Ishikawa (cell line): ENCODE results near the gene NOD1.

Source experiments
- CEBPB ChIP-seq: IDR thresholded peaks from 2 replicates; pipeline ENCODE4 v1.6.1; 2012
- CREB1 ChIP-seq: IDR thresholded peaks from 2 replicates; pipeline ENCODE4 v1.6.1; 2012; ENCODE audit warnings: low read depth
- EP300 ChIP-seq: IDR thresholded peaks from 2 replicates; pipeline ENCODE4 v1.6.1; 2012; ENCODE audit warnings: borderline replicate concordance
- TEAD4 ChIP-seq: IDR thresholded peaks from 2 replicates; pipeline ENCODE4 v1.6.1; 2012
- TF ChIP-seq, protein P1 (sequence below): IDR thresholded peaks from 2 replicates; pipeline ENCODE4 v1.6.1; 2012
- TF ChIP-seq, protein P2 (sequence below): IDR thresholded peaks from 2 replicates; pipeline ENCODE4 v1.6.1; 2012; ENCODE audit warnings: low read depth, mild to moderate bottlenecking

DNA sequence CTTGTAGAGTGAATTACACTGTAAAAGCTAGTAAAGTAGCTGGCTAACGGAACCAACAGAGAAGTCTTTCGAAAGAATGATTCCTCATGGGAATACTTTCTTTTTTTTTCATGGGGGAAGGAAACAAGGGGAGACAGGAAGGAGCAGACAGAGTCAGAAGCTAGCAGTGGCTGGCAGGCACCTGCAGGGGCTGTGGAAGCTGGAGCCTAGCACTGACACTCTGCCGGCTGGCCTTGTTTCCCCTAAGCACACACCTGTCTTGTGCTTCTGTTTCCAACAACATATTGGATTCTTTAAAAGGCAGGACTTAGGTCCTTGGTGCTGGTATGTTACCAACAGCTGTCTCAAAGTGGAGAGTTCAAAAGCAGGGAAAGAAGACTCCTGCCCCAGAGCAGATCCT is 24.7 kb downstream of the NOD1 start:
- TF ChIP-seq EP300 (no peak), CEBPB (no peak), CREB1 (no peak), TEAD4 (no peak)
- TF ChIP-seq, protein P1, sequence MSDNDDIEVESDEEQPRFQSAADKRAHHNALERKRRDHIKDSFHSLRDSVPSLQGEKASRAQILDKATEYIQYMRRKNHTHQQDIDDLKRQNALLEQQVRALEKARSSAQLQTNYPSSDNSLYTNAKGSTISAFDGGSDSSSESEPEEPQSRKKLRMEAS: no peak
- TF ChIP-seq, protein P2, sequence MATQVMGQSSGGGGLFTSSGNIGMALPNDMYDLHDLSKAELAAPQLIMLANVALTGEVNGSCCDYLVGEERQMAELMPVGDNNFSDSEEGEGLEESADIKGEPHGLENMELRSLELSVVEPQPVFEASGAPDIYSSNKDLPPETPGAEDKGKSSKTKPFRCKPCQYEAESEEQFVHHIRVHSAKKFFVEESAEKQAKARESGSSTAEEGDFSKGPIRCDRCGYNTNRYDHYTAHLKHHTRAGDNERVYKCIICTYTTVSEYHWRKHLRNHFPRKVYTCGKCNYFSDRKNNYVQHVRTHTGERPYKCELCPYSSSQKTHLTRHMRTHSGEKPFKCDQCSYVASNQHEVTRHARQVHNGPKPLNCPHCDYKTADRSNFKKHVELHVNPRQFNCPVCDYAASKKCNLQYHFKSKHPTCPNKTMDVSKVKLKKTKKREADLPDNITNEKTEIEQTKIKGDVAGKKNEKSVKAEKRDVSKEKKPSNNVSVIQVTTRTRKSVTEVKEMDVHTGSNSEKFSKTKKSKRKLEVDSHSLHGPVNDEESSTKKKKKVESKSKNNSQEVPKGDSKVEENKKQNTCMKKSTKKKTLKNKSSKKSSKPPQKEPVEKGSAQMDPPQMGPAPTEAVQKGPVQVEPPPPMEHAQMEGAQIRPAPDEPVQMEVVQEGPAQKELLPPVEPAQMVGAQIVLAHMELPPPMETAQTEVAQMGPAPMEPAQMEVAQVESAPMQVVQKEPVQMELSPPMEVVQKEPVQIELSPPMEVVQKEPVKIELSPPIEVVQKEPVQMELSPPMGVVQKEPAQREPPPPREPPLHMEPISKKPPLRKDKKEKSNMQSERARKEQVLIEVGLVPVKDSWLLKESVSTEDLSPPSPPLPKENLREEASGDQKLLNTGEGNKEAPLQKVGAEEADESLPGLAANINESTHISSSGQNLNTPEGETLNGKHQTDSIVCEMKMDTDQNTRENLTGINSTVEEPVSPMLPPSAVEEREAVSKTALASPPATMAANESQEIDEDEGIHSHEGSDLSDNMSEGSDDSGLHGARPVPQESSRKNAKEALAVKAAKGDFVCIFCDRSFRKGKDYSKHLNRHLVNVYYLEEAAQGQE: no peak
